ENCODE measurements around the gene ACOT2.
"Not testable (repeated sequence)": the region's sequence is repeated elsewhere in the genome, so short reads cannot be mapped to it uniquely, and the experiment has no call there.

ACOT2 gene

GRCh38 chr14:73567951-73568885 lies 795 bp upstream of the ACOT2 start:
- H3K36me3 ChIP-seq (ENCODE audit: control insufficient read depth, insufficient read depth, low read length), result no peaks in the 10 kb centered on the region
- no peaks in the 10 kb centered on the region for H3K4me1 ChIP-seq (ENCODE audit: control insufficient read depth, insufficient read depth, low read length)
- H3K4me3 ChIP-seq (ENCODE audit: insufficient read depth, low read depth, low read length), result no peak overlapping the region
- H3K27me3 ChIP-seq (ENCODE audit: control insufficient read depth, insufficient read depth, low read length, poor library complexity, severe bottlenecking), result peaks cover 19% of the 10 kb centered on the region
- WGBS, 2 experiments, result 91 to 93% methylated on average over 16 of the region's 16 CpGs
- H3K9me3 ChIP-seq (ENCODE audit: control insufficient read depth, low read length), result no peaks in the 10 kb centered on the region
- no peak overlapping the region for H3K27ac ChIP-seq (ENCODE audit: insufficient read depth, low read depth, low read length, poor library complexity, severe bottlenecking)

- Histone ChIP-seq H3K27me3 (ENCODE audit: control insufficient read depth, insufficient read depth, low read length, poor library complexity, severe bottlenecking) (peaks cover 19% of the 10 kb centered on the region), H3K4me3 (ENCODE audit: insufficient read depth, low read depth, low read length) (peak overlapping the region; percentile 53)
- H3K27ac ChIP-seq (ENCODE audit: insufficient read depth, low read depth, low read length, poor library complexity, severe bottlenecking); H3K4me1 ChIP-seq (ENCODE audit: control insufficient read depth, insufficient read depth, low read length); H3K9me3 ChIP-seq (ENCODE audit: control insufficient read depth, low read length); H3K36me3 ChIP-seq (ENCODE audit: control insufficient read depth, insufficient read depth, low read length): not testable (repeated sequence)
- 34 to 38% methylated on average over 4 of the region's 4 CpGs for WGBS, 2 experiments
Observed at GRCh38 chr14:73568886-73569184, 178 bp upstream of the ACOT2 start.

GRCh38 chr14:73570913-73571312 lies 1.9 kb downstream of the ACOT2 start:
- not testable (repeated sequence) for H3K4me3 ChIP-seq (ENCODE audit: insufficient read depth, low read depth, low read length); H3K4me1 ChIP-seq (ENCODE audit: control insufficient read depth, insufficient read depth, low read length); H3K27ac ChIP-seq (ENCODE audit: insufficient read depth, low read depth, low read length, poor library complexity, severe bottlenecking); H3K9me3 ChIP-seq (ENCODE audit: control insufficient read depth, low read length); H3K36me3 ChIP-seq (ENCODE audit: control insufficient read depth, insufficient read depth, low read length)
- H3K27me3 ChIP-seq (ENCODE audit: control insufficient read depth, insufficient read depth, low read length, poor library complexity, severe bottlenecking), result peaks cover 19% of the 10 kb centered on the region
- WGBS, 2 experiments, result 21 to 24% methylated on average over 8 of the region's 8 CpGs

- 94 to 98% methylated on average over 4 to 5 of the region's 5 CpGs for WGBS, 2 experiments
- H3K9me3 ChIP-seq (ENCODE audit: control insufficient read depth, low read length); H3K4me3 ChIP-seq (ENCODE audit: insufficient read depth, low read depth, low read length); H3K27ac ChIP-seq (ENCODE audit: insufficient read depth, low read depth, low read length, poor library complexity, severe bottlenecking); H3K4me1 ChIP-seq (ENCODE audit: control insufficient read depth, insufficient read depth, low read length); H3K36me3 ChIP-seq (ENCODE audit: control insufficient read depth, insufficient read depth, low read length): not testable (repeated sequence)
- peaks cover 13% of the 10 kb centered on the region for H3K27me3 ChIP-seq (ENCODE audit: control insufficient read depth, insufficient read depth, low read length, poor library complexity, severe bottlenecking)
Observed at GRCh38 chr14:73573034-73573433, 4.0 kb downstream of the ACOT2 start.

GRCh38 chr14:73573740-73574139 lies 4.7 kb downstream of the ACOT2 start:
- H3K27ac ChIP-seq (ENCODE audit: insufficient read depth, low read depth, low read length, poor library complexity, severe bottlenecking), result not testable (repeated sequence)

GRCh38 chr14:73574251-73574650 lies 5.2 kb downstream of the ACOT2 start:
- H3K27ac ChIP-seq (ENCODE audit: insufficient read depth, low read depth, low read length, poor library complexity, severe bottlenecking); H3K4me1 ChIP-seq (ENCODE audit: control insufficient read depth, insufficient read depth, low read length); H3K27me3 ChIP-seq (ENCODE audit: control insufficient read depth, insufficient read depth, low read length, poor library complexity, severe bottlenecking); H3K9me3 ChIP-seq (ENCODE audit: control insufficient read depth, low read length); H3K36me3 ChIP-seq (ENCODE audit: control insufficient read depth, insufficient read depth, low read length); H3K4me3 ChIP-seq (ENCODE audit: insufficient read depth, low read depth, low read length): not testable (repeated sequence)
- 92 to 93% methylated on average over 7 of the region's 7 CpGs for WGBS, 2 experiments

More at GRCh38 chr14:73573740-73574139, 4.7 kb downstream of the ACOT2 start:
- 91 to 96% methylated on average over 4 of the region's 4 CpGs for WGBS, 2 experiments
- H3K27me3 ChIP-seq (ENCODE audit: control insufficient read depth, insufficient read depth, low read length, poor library complexity, severe bottlenecking), result peaks cover 13% of the 10 kb centered on the region
- H3K9me3 ChIP-seq (ENCODE audit: control insufficient read depth, low read length); H3K4me3 ChIP-seq (ENCODE audit: insufficient read depth, low read depth, low read length); H3K4me1 ChIP-seq (ENCODE audit: control insufficient read depth, insufficient read depth, low read length); H3K36me3 ChIP-seq (ENCODE audit: control insufficient read depth, insufficient read depth, low read length): not testable (repeated sequence)

- H3K9me3 ChIP-seq (ENCODE audit: control insufficient read depth, low read length), result no peaks in the 10 kb centered on the region
- no peak overlapping the region for H3K27ac ChIP-seq (ENCODE audit: insufficient read depth, low read depth, low read length, poor library complexity, severe bottlenecking)
- H3K4me3 ChIP-seq (ENCODE audit: insufficient read depth, low read depth, low read length), result no peak overlapping the region
- no peaks in the 10 kb centered on the region for H3K36me3 ChIP-seq (ENCODE audit: control insufficient read depth, insufficient read depth, low read length)
- H3K4me1 ChIP-seq (ENCODE audit: control insufficient read depth, insufficient read depth, low read length), result no peaks in the 10 kb centered on the region
- WGBS, 2 experiments, result 93 to 95% methylated on average over 2 to 3 of the region's 3 CpGs
- no peaks in the 10 kb centered on the region for H3K27me3 ChIP-seq (ENCODE audit: control insufficient read depth, insufficient read depth, low read length, poor library complexity, severe bottlenecking)
Observed at GRCh38 chr14:73576391-73576790, 7.4 kb downstream of the ACOT2 start.

- H3K4me1 ChIP-seq (ENCODE audit: control insufficient read depth, insufficient read depth, low read length); H3K36me3 ChIP-seq (ENCODE audit: control insufficient read depth, insufficient read depth, low read length); H3K27ac ChIP-seq (ENCODE audit: insufficient read depth, low read depth, low read length, poor library complexity, severe bottlenecking); H3K4me3 ChIP-seq (ENCODE audit: insufficient read depth, low read depth, low read length); H3K9me3 ChIP-seq (ENCODE audit: control insufficient read depth, low read length); H3K27me3 ChIP-seq (ENCODE audit: control insufficient read depth, insufficient read depth, low read length, poor library complexity, severe bottlenecking): not testable (repeated sequence)
- no CpG with 5 or more reads among the region's 2 CpGs for WGBS, 2 experiments
Observed at GRCh38 chr14:73577214-73577613, 8.2 kb downstream of the ACOT2 start.

- H3K4me3 ChIP-seq (ENCODE audit: insufficient read depth, low read depth, low read length); H3K4me1 ChIP-seq (ENCODE audit: control insufficient read depth, insufficient read depth, low read length); H3K9me3 ChIP-seq (ENCODE audit: control insufficient read depth, low read length); H3K27ac ChIP-seq (ENCODE audit: insufficient read depth, low read depth, low read length, poor library complexity, severe bottlenecking); H3K36me3 ChIP-seq (ENCODE audit: control insufficient read depth, insufficient read depth, low read length); H3K27me3 ChIP-seq (ENCODE audit: control insufficient read depth, insufficient read depth, low read length, poor library complexity, severe bottlenecking): not testable (repeated sequence)
- 88 to 89% methylated on average over 7 to 8 of the region's 11 CpGs for WGBS, 2 experiments
Observed at GRCh38 chr14:73582102-73582979, 13.3 kb downstream of the ACOT2 start.

- Histone ChIP-seq H3K9me3 (ENCODE audit: control insufficient read depth, low read length) (no peaks in the 10 kb centered on the region), H3K27ac (ENCODE audit: insufficient read depth, low read depth, low read length, poor library complexity, severe bottlenecking) (no peak overlapping the region), H3K36me3 (ENCODE audit: control insufficient read depth, insufficient read depth, low read length) (no peaks in the 10 kb centered on the region), H3K27me3 (ENCODE audit: control insufficient read depth, insufficient read depth, low read length, poor library complexity, severe bottlenecking) (peaks cover 34% of the 10 kb centered on the region), H3K4me3 (ENCODE audit: insufficient read depth, low read depth, low read length) (no peak overlapping the region), H3K4me1 (ENCODE audit: control insufficient read depth, insufficient read depth, low read length) (no peaks in the 10 kb centered on the region)
- WGBS, 2 experiments, result 88 to 100% methylated on average over 1 of the region's 1 CpG
Observed at GRCh38 chr14:73588695-73589094, 19.7 kb downstream of the ACOT2 start.
